H1 (cell line): Measurements from ENCODE around the gene F11R. TPM values are rescaled to one million over a fixed set of nuclear protein-coding genes. Genes with fewer than 3 reads are reported as not detected.

ENCODE experiments used
- CTCF ChIA-PET: fragments of 300-600 bp; sonication (Branson Sonifier 250); formaldehyde crosslinking; loops from one replicate; lab custom pipeline; 2021; ENCODE audit not compliant: partially characterized antibody; lab: Charles Lee
- POLR2A ChIA-PET: fragments of 300-600 bp; sonication (Branson Sonifier 250); formaldehyde crosslinking; loops from one replicate; lab custom pipeline; 2021; ENCODE audit warnings: inconsistent platforms; ENCODE audit not compliant: partially characterized antibody; lab: Charles Lee
- DNase-seq, 2 experiments: peaks; one replicate each; pipeline versions ENCODE4 v3.0.0 to v3.0.0-alpha.2; 2010 to 2022; ENCODE audit warnings: low spot score in 2 of 2, low read depth in 1 of 2, mixed read lengths in 1 of 2
- FAIRE-seq: peaks from 2 replicates; lab custom pipeline; 2011; peaks lifted over from hg19 to GRCh38; lab: Jason Lieb, UNC
- H2AFZ ChIP-seq: 2 replicates; pipeline ENCODE4 v1.8.1; 2012; ENCODE audit warnings: low read length, inconsistent platforms
- H2AK5ac ChIP-seq: 2 replicates; pipeline ENCODE4 v1.6.1; 2013; ENCODE audit warnings: low read depth, low read length
- H2BK120ac ChIP-seq: replicated peaks from 2 replicates; pipeline ENCODE3; 2013; ENCODE audit warnings: low read depth, low read length, inconsistent platforms
- H2BK12ac ChIP-seq: 2 replicates; pipeline ENCODE4 v1.6.1; 2013; ENCODE audit warnings: low read depth, low read length
- H2BK15ac ChIP-seq: 2 replicates; pipeline ENCODE4 v1.6.1; 2013; ENCODE audit warnings: low read length
- H2BK20ac ChIP-seq: 2 replicates; pipeline ENCODE4 v1.6.1; 2013; ENCODE audit warnings: low read length
- H2BK5ac ChIP-seq: 2 replicates; pipeline ENCODE4 v1.6.1; 2013; ENCODE audit warnings: low read depth, low read length
- H3K14ac ChIP-seq: 2 replicates; pipeline ENCODE4 v1.6.1; 2013; ENCODE audit warnings: inconsistent platforms; ENCODE audit not compliant: insufficient read length
- H3K18ac ChIP-seq: 2 replicates; pipeline ENCODE4 v1.6.1; 2013; ENCODE audit warnings: low read length; ENCODE audit errors: extremely low read depth
- H3K23ac ChIP-seq: 2 replicates; pipeline ENCODE4 v1.6.1; 2013; ENCODE audit warnings: inconsistent platforms; ENCODE audit not compliant: insufficient read length
- H3K23me2 ChIP-seq: 2 replicates; pipeline ENCODE4 v1.6.1; 2013; ENCODE audit warnings: low read depth, low read length
- H3K27ac ChIP-seq: 2 replicates; pipeline ENCODE4 v1.6.1; 2011; ENCODE audit warnings: low read depth, low read length, inconsistent platforms
- H3K27me3 ChIP-seq, 4 experiments: replicated peaks in 1 of 4; 1 replicate in 1 of 4; 2 replicates in 3 of 4; pipeline versions ENCODE4 v1.6.1 to v1.8.1; 2011 to 2013; ENCODE audit warnings: low read length in 3 of 4, mild to moderate bottlenecking in 3 of 4, inconsistent platforms in 2 of 4, mixed read lengths in 2 of 4, moderate library complexity in 1 of 4; ENCODE audit not compliant: control insufficient read depth in 3 of 4, insufficient read depth in 3 of 4; ENCODE audit errors: extremely low read depth in 1 of 4
- H3K36me3 ChIP-seq, 4 experiments: 2 replicates each; pipeline versions ENCODE4 v1.6.1 to v1.8.1; 2011 to 2013; ENCODE audit warnings: mild to moderate bottlenecking in 4 of 4, low read length in 3 of 4, moderate library complexity in 2 of 4, control low read depth in 1 of 4, inconsistent platforms in 1 of 4; ENCODE audit not compliant: insufficient read depth in 4 of 4, control insufficient read depth in 2 of 4
- H3K4ac ChIP-seq: replicated peaks from 2 replicates; pipeline ENCODE3; 2013; ENCODE audit warnings: low read length, low read depth, mixed read lengths, inconsistent platforms; ENCODE audit not compliant: insufficient read length
- H3K4me1 ChIP-seq, 4 experiments: replicated peaks in 1 of 4; 1 replicate in 1 of 4; 2 replicates in 3 of 4; pipeline versions ENCODE4 v1.6.1 to v1.8.1; 2011 to 2013; ENCODE audit warnings: low read length in 3 of 4, inconsistent platforms in 2 of 4, mixed read lengths in 1 of 4; ENCODE audit not compliant: insufficient read depth in 4 of 4, control insufficient read depth in 3 of 4
- H3K4me2 ChIP-seq, 2 experiments: 2 replicates each; pipeline versions ENCODE4 v1.6.1 to v1.8.1; 2011 to 2013; ENCODE audit warnings: low read depth in 2 of 2, low read length in 2 of 2, control low read depth in 1 of 2, inconsistent platforms in 1 of 2, mild to moderate bottlenecking in 1 of 2; ENCODE audit not compliant: insufficient read depth in 1 of 2
- H3K4me3 ChIP-seq, 4 experiments: fragments of 200-600, 300-600 bp in 1 of 4; sonication (generic), shearing (Covaris generic), sonication (Bioruptor Twin) in 1 of 4; 2 replicates each; pipeline versions ENCODE4 v1.5.1 to v1.8.1; 2011 to 2016; ENCODE audit warnings: low read length in 4 of 4, low read depth in 3 of 4, control low read depth in 2 of 4, inconsistent platforms in 2 of 4, mild to moderate bottlenecking in 2 of 4, mixed read lengths in 1 of 4, moderate library complexity in 1 of 4; ENCODE audit not compliant: insufficient read depth in 2 of 4; ENCODE audit errors: extremely low read depth in 1 of 4
- H3K56ac ChIP-seq: replicated peaks from 2 replicates; pipeline ENCODE3; 2013; ENCODE audit warnings: low read depth, mild to moderate bottlenecking, mixed read lengths, low read length, inconsistent platforms; ENCODE audit not compliant: insufficient read length
- H3K79me1 ChIP-seq: 2 replicates; pipeline ENCODE4 v1.6.1; 2013; ENCODE audit warnings: low read depth, low read length, control low read depth
- H3K79me2 ChIP-seq, 2 experiments: 2 replicates each; pipeline versions ENCODE4 v1.6.1 to v1.8.1; 2012 to 2013; ENCODE audit warnings: low read length in 2 of 2, mild to moderate bottlenecking in 2 of 2, inconsistent platforms in 1 of 2; ENCODE audit not compliant: insufficient read depth in 2 of 2, control insufficient read depth in 1 of 2
- H3K9ac ChIP-seq, 4 experiments: replicated peaks in 1 of 4; 1 replicate in 1 of 4; 2 replicates in 3 of 4; pipeline versions ENCODE4 v1.6.1 to v1.8.1; 2011 to 2013; ENCODE audit warnings: low read depth in 3 of 4, low read length in 3 of 4, control low read depth in 2 of 4, mild to moderate bottlenecking in 2 of 4, moderate library complexity in 2 of 4, inconsistent platforms in 1 of 4; ENCODE audit errors: extremely low read depth in 1 of 4
- H3K9me3 ChIP-seq, 2 experiments: 2 replicates each; pipeline versions ENCODE4 v1.6.1 to v1.8.1; 2012 to 2013; ENCODE audit warnings: mild to moderate bottlenecking in 2 of 2, moderate library complexity in 2 of 2, control low read depth in 1 of 2, inconsistent platforms in 1 of 2, low read depth in 1 of 2, low read length in 1 of 2, mixed read lengths in 1 of 2; ENCODE audit not compliant: insufficient read depth in 2 of 2
- H4K20me1 ChIP-seq, 2 experiments: replicated peaks in 1 of 2; 2 replicates each; pipeline versions ENCODE3 to v1.8.1; 2011 to 2013; ENCODE audit warnings: inconsistent platforms in 2 of 2, low read length in 2 of 2, mild to moderate bottlenecking in 1 of 2; ENCODE audit not compliant: insufficient read depth in 2 of 2, control insufficient read depth in 1 of 2
- H4K5ac ChIP-seq: 2 replicates; pipeline ENCODE4 v1.6.1; 2013; ENCODE audit warnings: low read length, low read depth, mixed read lengths, inconsistent platforms; ENCODE audit not compliant: insufficient read length
- H4K8ac ChIP-seq: 2 replicates; pipeline ENCODE4 v1.8.0; 2013; ENCODE audit warnings: mild to moderate bottlenecking, moderate library complexity, low read length, inconsistent platforms; ENCODE audit not compliant: insufficient read depth; ENCODE audit errors: extremely low read depth
- H4K91ac ChIP-seq: replicated peaks from 2 replicates; pipeline ENCODE3; 2013; ENCODE audit warnings: low read length, mixed read lengths, inconsistent platforms; ENCODE audit not compliant: insufficient read length
- ATF3 ChIP-seq: IDR thresholded peaks from 2 replicates; pipeline ENCODE4 v1.6.1; 2011; ENCODE audit warnings: low read depth, mild to moderate bottlenecking, low read length; ENCODE audit not compliant: insufficient read depth
- BCL11A ChIP-seq, 2 experiments: IDR thresholded peaks; one replicate each; pipeline ENCODE4 v1.6.1; 2011; ENCODE audit warnings: low read depth in 2 of 2, low read length in 2 of 2, mild to moderate bottlenecking in 2 of 2
- BRCA1 ChIP-seq: IDR thresholded peaks from 2 replicates; pipeline ENCODE4 v1.6.1; 2012; ENCODE audit warnings: low read depth, low read length, improper control_type of control experiment
- CTCF ChIP-seq, 3 experiments: IDR thresholded peaks; 1 replicate in 2 of 3; 2 replicates in 1 of 3; pipeline versions ENCODE4 v1.5.1 to v1.6.1; 2011; ENCODE audit warnings: low read length in 3 of 3, mild to moderate bottlenecking in 3 of 3, inconsistent platforms in 2 of 3, low read depth in 1 of 3, moderate library complexity in 1 of 3; ENCODE audit not compliant: insufficient read depth in 1 of 3; ENCODE audit errors: control extremely low read depth in 1 of 3
- EP300 ChIP-seq, 2 experiments: IDR thresholded peaks; 1 replicate in 1 of 2; 2 replicates in 1 of 2; pipeline ENCODE4 v1.6.1; 2011 to 2012; ENCODE audit warnings: low read depth in 2 of 2, low read length in 2 of 2, mild to moderate bottlenecking in 2 of 2, borderline replicate concordance in 1 of 2, inconsistent platforms in 1 of 2, moderate library complexity in 1 of 2
- JUND ChIP-seq: IDR thresholded peaks from 2 replicates; pipeline ENCODE4 v1.6.1; 2011; ENCODE audit warnings: mild to moderate bottlenecking, improper control_type of control experiment, low read length
- MAFK ChIP-seq: IDR thresholded peaks from 2 replicates; pipeline ENCODE4 v1.6.1; 2012; ENCODE audit warnings: low read depth, mild to moderate bottlenecking, improper control_type of control experiment, low read length
- NRF1 ChIP-seq: IDR thresholded peaks from 2 replicates; pipeline ENCODE4 v1.6.1; 2011; ENCODE audit warnings: mild to moderate bottlenecking, low read depth, low read length, improper control_type of control experiment
- TCF12 ChIP-seq: IDR thresholded peaks from 2 replicates; pipeline ENCODE4 v1.6.1; 2011; ENCODE audit warnings: low read depth, mild to moderate bottlenecking, low read length
- TEAD4 ChIP-seq: IDR thresholded peaks from 2 replicates; pipeline ENCODE4 v1.6.1; 2012; ENCODE audit warnings: low read depth, low read length, inconsistent platforms, mixed read lengths
- YY1 ChIP-seq: IDR thresholded peaks from 2 replicates; pipeline ENCODE4 v1.6.1; 2011; ENCODE audit warnings: low read depth, mild to moderate bottlenecking, low read length
- WGBS, 2 experiments: shearing (Covaris generic) in 1 of 2; methylation state at CpG; one replicate each; pipeline versions ENCODE4 v1.1.6 to v1.1.7; 2013 to 2015; ENCODE audit warnings: low lambda C conversion rate in 2 of 2, mixed read lengths in 2 of 2, inconsistent platforms in 1 of 2, low coverage in 1 of 2, missing lambda C conversion rate in 1 of 2; ENCODE audit not compliant: insufficient replicate concordance in 2 of 2, insufficient coverage in 1 of 2, insufficient read length in 1 of 2; ENCODE audit errors: extremely low coverage in 1 of 2, missing lambda C conversion rate in 1 of 2; 5-methylcytosine and 5-hydroxymethylcytosine counted together
- polyA plus RNA-seq, 7 experiments: library from polyadenylated mRNA; depleted of rRNA in 3 of 7; stranded (reverse) in 5 of 7; unstranded in 2 of 7; fragments of >200 nt in 5 of 7; fragments of 200-250 nt in 2 of 7; gene quantifications; 1 replicate in 5 of 7; 2 replicates in 1 of 7; 4 replicates in 1 of 7; pipeline versions ENCODE4 v1.2.1 to v1.2.3, GENCODE V29; 2011 to 2013; ENCODE audit warnings: missing spikeins in 2 of 7, mixed read lengths in 2 of 7
- total RNA-seq: library from RNA; stranded (reverse); fragmentation: NEBNext Ultra II Directional; extraction: Animal tissue kit (Norgen Biotek cat#: 25700); gene quantifications from 2 replicates; pipeline ENCODE4 v1.2.1, GENCODE V29; 2021

Gene F11R
- total and polyA plus RNA-seq, 2 of the 8 experiments (the other 6 are each of a cell fraction or from before 2014, with no cell fraction given), result 159 to 200 TPM

GRCh38 chr1:161012420-161012819, 8.5 kb downstream of the F11R start:
- H3K79me1 ChIP-seq, result peaks cover 8% of the 10 kb centered on the region; the same call in 1 of the 2 replicates
- peaks cover 5 to 21% of the 10 kb centered on the region in 2 experiments for H4K20me1 ChIP-seq
- WGBS, 2 experiments, result 79% methylated on average over 3 of the region's 3 CpGs; no CpG with 5 or more reads in 1 of the 2 experiments
- no peak overlapping the region for H4K8ac ChIP-seq
- no peaks in the 10 kb centered on the region for H3K27me3 ChIP-seq
- H2AK5ac ChIP-seq, result no peak overlapping the region
- no peak overlapping the region for H3K9ac ChIP-seq
- no peak overlapping the region for H4K91ac ChIP-seq
- FAIRE-seq (no peak), DNase-seq (no peak)
- no peak overlapping the region for H3K4me2 ChIP-seq
- no peak overlapping the region for H2BK15ac ChIP-seq
- CTCF ChIA-PET, result interaction anchor here (0.6 to 9.8 kb wide), 5 partner anchors 9 to 60 kb away, joined by 3 to 58 read pairs (median 3); partner anchors contain the start of gene ARHGAP30
- H3K56ac ChIP-seq, result no peak overlapping the region
- H2BK120ac ChIP-seq, result no peak overlapping the region
- no peak overlapping the region for H3K23ac ChIP-seq
- no peaks in the 10 kb centered on the region for H3K23me2 ChIP-seq
- H3K79me2 ChIP-seq, result peaks cover 41 to 90% of the 10 kb centered on the region in 2 experiments
- H3K18ac ChIP-seq, result no peak overlapping the region; the same call in 1 of the 2 replicates
- no peak overlapping the region for H2BK12ac ChIP-seq
- no peak overlapping the region for H3K27ac ChIP-seq
- POLR2A ChIA-PET, result interaction anchor here (1.4 to 4.9 kb wide), 3 partner anchors 9 to 120 kb away, joined by 5 to 22 read pairs (median 6); partner anchors contain the start of genes DEDD, F11R and USF1
- peaks cover 0 to 11% (median 2%) of the 10 kb centered on the region in 4 experiments; a peak in 3 of 8 replicates for H3K36me3 ChIP-seq
- H2AFZ ChIP-seq, result no peak overlapping the region
- peaks cover 7 to 17% (median 13%) of the 10 kb centered on the region in 4 experiments; a peak in 6 of 7 replicates for H3K4me1 ChIP-seq
- H3K4ac ChIP-seq, result no peak overlapping the region
- H4K5ac ChIP-seq, result no peak overlapping the region
- H3K14ac ChIP-seq, result no peak overlapping the region
- no peak overlapping the region for H2BK5ac ChIP-seq
- H3K9me3 ChIP-seq, result no peaks in the 10 kb centered on the region
- H2BK20ac ChIP-seq, result no peak overlapping the region
- H3K4me3 ChIP-seq, result no peak overlapping the region
- TF ChIP-seq TCF12 (no peak), ATF3 (no peak), BRCA1 (no peak), NRF1 (no peak), JUND (no peak), YY1 (no peak), EP300 (IDR thresholded peaks at IDR 0.05; ENCODE audit: borderline replicate concordance in 1 of 2, low read depth in 2 of 2, low read length in 2 of 2) (no peak), TEAD4 (no peak), BCL11A (IDR thresholded peaks at IDR 0.05; ENCODE audit: low read depth in 2 of 2, low read length in 2 of 2) (no peak), MAFK (no peak), CTCF (IDR thresholded peaks at IDR 0.05; ENCODE audit: control extremely low read depth in 1 of 3, insufficient read depth in 1 of 3, low read depth in 1 of 3, low read length in 3 of 3) (no peak)
